GM12878 (cell line): ENCODE measurements around the gene CALR. TPM values are rescaled to one million over a fixed set of nuclear protein-coding genes. Genes with fewer than 3 reads are reported as not detected.

Experiments
- ATAC-seq: fragments of 200-7000 bp; cut with Tn5 transposase; 3 replicates; pipeline ENCODE4 v1.9.1; 2020; ENCODE audit warnings: mild to moderate bottlenecking, moderate library complexity
- BruUV-seq: library from RNA; stranded (reverse); fragments of 400-500 nt; replicated peaks from 2 replicates; lab custom pipeline; 2021; lab: Mats Ljungman, UMichigan
- CTCF ChIA-PET: fragments of 300-600 bp; sonication (Branson Sonifier 250); formaldehyde crosslinking; extraction: SDS; loops from one replicate; lab custom pipeline; 2021; ENCODE audit warnings: inconsistent platforms; lab: Yijun Ruan, JAX
- POLR2A ChIA-PET: fragments of 350-600 bp; formaldehyde crosslinking; extraction: SDS; loops from one replicate; lab custom pipeline; 2021; ENCODE audit warnings: inconsistent platforms; lab: Charles Lee
- RAD21 ChIA-PET: fragments of 300-600 bp; sonication (Branson Sonifier 250); formaldehyde crosslinking; loops from one replicate; lab custom pipeline; 2023; ENCODE audit warnings: antibody characterized with exemption; ENCODE audit not compliant: unreplicated experiment; lab: Charles Lee
- SMC1A ChIA-PET: fragments of 300-600 bp; sonication (Branson Sonifier 250); formaldehyde crosslinking; loops from one replicate; lab custom pipeline; 2023; ENCODE audit not compliant: unreplicated experiment, uncharacterized antibody; lab: Charles Lee
- DNase-seq: peaks from one replicate; pipeline ENCODE4 v3.0.0-alpha.2; 2011; ENCODE audit warnings: low read depth, low spot score
- FAIRE-seq: peaks from 3 replicates; lab custom pipeline; 2011; peaks lifted over from hg19 to GRCh38; lab: Jason Lieb, UNC
- H2AFZ ChIP-seq: 2 replicates; pipeline ENCODE4 v1.6.0; 2011; ENCODE audit warnings: low read depth, low read length, control low read depth; ENCODE audit not compliant: control insufficient read depth
- H3K27ac ChIP-seq: 2 replicates; pipeline ENCODE4 v1.5.1; 2011; ENCODE audit warnings: control low read depth; ENCODE audit not compliant: control insufficient read depth, insufficient read depth
- H3K27me3 ChIP-seq, 2 experiments: replicated peaks in 1 of 2; 2 replicates each; pipeline versions ENCODE4 v1.6.0 to v1.6.1; 2011; ENCODE audit warnings: low read length in 1 of 2; ENCODE audit not compliant: control insufficient read depth in 2 of 2, insufficient read depth in 2 of 2
- H3K36me3 ChIP-seq, 2 experiments: 2 replicates each; pipeline ENCODE4 v1.5.1; 2011; ENCODE audit warnings: low read length in 1 of 2; ENCODE audit not compliant: control insufficient read depth in 2 of 2, insufficient read depth in 2 of 2
- H3K4me1 ChIP-seq: 2 replicates; pipeline ENCODE4 v1.6.1; 2011; ENCODE audit warnings: mild to moderate bottlenecking, low read length, moderate library complexity, mixed read lengths; ENCODE audit not compliant: control insufficient read depth, insufficient read depth
- H3K4me2 ChIP-seq: 2 replicates; pipeline ENCODE4 v1.6.0; 2011; ENCODE audit warnings: control low read depth; ENCODE audit not compliant: control insufficient read depth, insufficient read depth
- H3K4me3 ChIP-seq: fragments of 200-600 bp; sonication (generic); 2 replicates; pipeline ENCODE4 v1.5.1; 2016
- H3K79me2 ChIP-seq: 2 replicates; pipeline ENCODE4 v1.6.0; 2011; ENCODE audit warnings: low read length; ENCODE audit not compliant: control insufficient read depth, insufficient read depth
- H3K9ac ChIP-seq: 2 replicates; pipeline ENCODE4 v1.8.0; 2011; ENCODE audit warnings: low read length, control low read depth, mixed read lengths; ENCODE audit not compliant: control insufficient read depth, insufficient read depth
- H3K9me3 ChIP-seq: replicated peaks from 3 replicates; pipeline ENCODE4 v1.5.1; 2011; ENCODE audit warnings: mild to moderate bottlenecking, low read length; ENCODE audit not compliant: control insufficient read depth, insufficient read depth
- H4K20me1 ChIP-seq: 2 replicates; pipeline ENCODE4 v1.6.0; 2011; ENCODE audit not compliant: control insufficient read depth, insufficient read depth
- CBX3 ChIP-seq: fragments of 200-600 bp; sonication (generic); IDR thresholded peaks from 2 replicates; pipeline ENCODE4 v1.6.1; 2016; ENCODE audit warnings: low read depth, borderline replicate concordance
- HDAC2 ChIP-seq: fragments of 200-600 bp; sonication (generic); IDR thresholded peaks from 2 replicates; pipeline ENCODE4 v1.6.1; 2017
- MLLT1 ChIP-seq: fragments of 450-650 bp; IDR thresholded peaks from 2 replicates; pipeline ENCODE4 v1.6.1; 2016; ENCODE audit warnings: mild to moderate bottlenecking
- ZNF217 ChIP-seq: fragments of 450-650 bp; IDR thresholded peaks from 2 replicates; pipeline ENCODE4 v1.6.1; 2017; ENCODE audit warnings: antibody characterized with exemption, mild to moderate bottlenecking
- WGBS: methylation state at CpG from one replicate; pipeline ENCODE4 v1.1.6; 2016; ENCODE audit warnings: low lambda C conversion rate; ENCODE audit not compliant: insufficient replicate concordance, insufficient coverage; ENCODE audit errors: missing lambda C conversion rate; 5-methylcytosine and 5-hydroxymethylcytosine counted together
- in situ Hi-C: fragments of 300-500 bp; cut with MboI; formaldehyde crosslinking; loops from 9 replicates; pipeline ENCODE4 v1.14.3; 2018; ENCODE audit warnings: mixed read lengths
- intact Hi-C: fragments of 100-400 bp; cut with micrococcal nuclease; formaldehyde crosslinking; loops from one replicate; pipeline ENCODE4 v1.14.2; 2022; ENCODE audit not compliant: unreplicated experiment
- polyA plus RNA-seq, 11 experiments: library from polyadenylated mRNA; depleted of rRNA in 4 of 11; unstranded in 6 of 11; stranded (reverse) in 5 of 11; fragments of >200 nt; fragmentation: Nextera tagmentation in 4 of 11; fragmentation: Illumina TruSeq in 1 of 11; extraction: Ambion mirVana in 4 of 11; extraction: Trizol in 1 of 11; gene quantifications; 1 replicate in 1 of 11; 2 replicates in 10 of 11; pipeline versions ENCODE4 v1.2.1 to v1.2.3, GENCODE V29; 2011 to 2016; ENCODE audit warnings: inconsistent platforms in 2 of 11, missing spikeins in 2 of 11, low read depth in 1 of 11
- total RNA-seq, 4 experiments: library from RNA; depleted of rRNA in 3 of 4; stranded (reverse); fragments of >200 nt in 3 of 4; fragmentation: Illumina TruSeq in 1 of 4; extraction: Trizol in 1 of 4; gene quantifications; 2 replicates each; pipeline versions ENCODE4 v1.2.1 to v1.2.3, GENCODE V29; 2013 to 2021
- TF ChIP-seq, protein P1 (sequence below): fragments of 450-650 bp; formaldehyde crosslinking; IDR thresholded peaks from 2 replicates; pipeline ENCODE4 v1.4.0; 2022; ENCODE audit warnings: mild to moderate bottlenecking, moderate library complexity
- TF ChIP-seq, protein P2 (sequence below): fragments of 450-650 bp; IDR thresholded peaks from 2 replicates; pipeline ENCODE4 v1.6.1; 2018; ENCODE audit warnings: borderline replicate concordance, mild to moderate bottlenecking; ENCODE audit not compliant: partially characterized antibody
- TF ChIP-seq, protein P3 (sequence below), 3 experiments: IDR thresholded peaks in 2 of 3; conservative IDR thresholded peaks in 1 of 3; 2 replicates each; pipeline ENCODE4 v1.5.1; 2011; ENCODE audit warnings: low read depth in 3 of 3, low read length in 3 of 3, mild to moderate bottlenecking in 3 of 3, control low read depth in 2 of 3, moderate library complexity in 2 of 3, inconsistent platforms in 1 of 3, mixed read lengths in 1 of 3; ENCODE audit not compliant: control insufficient read depth in 2 of 3, insufficient read depth in 1 of 3; ENCODE audit errors: extremely low read depth in 1 of 3

The CALR gene
- total and polyA plus RNA-seq, 10 of the 15 experiments (the other 5 are each of a cell fraction or from before 2014, with no cell fraction given) = 202 to 1,451 (median 749) TPM

- FAIRE-seq = no peak
- no peaks in the 10 kb centered on the region; the same call in 1 of the 2 replicates for H3K4me1 ChIP-seq
- RAD21 ChIA-PET = no interaction called here
- TF ChIP-seq, protein P1, sequence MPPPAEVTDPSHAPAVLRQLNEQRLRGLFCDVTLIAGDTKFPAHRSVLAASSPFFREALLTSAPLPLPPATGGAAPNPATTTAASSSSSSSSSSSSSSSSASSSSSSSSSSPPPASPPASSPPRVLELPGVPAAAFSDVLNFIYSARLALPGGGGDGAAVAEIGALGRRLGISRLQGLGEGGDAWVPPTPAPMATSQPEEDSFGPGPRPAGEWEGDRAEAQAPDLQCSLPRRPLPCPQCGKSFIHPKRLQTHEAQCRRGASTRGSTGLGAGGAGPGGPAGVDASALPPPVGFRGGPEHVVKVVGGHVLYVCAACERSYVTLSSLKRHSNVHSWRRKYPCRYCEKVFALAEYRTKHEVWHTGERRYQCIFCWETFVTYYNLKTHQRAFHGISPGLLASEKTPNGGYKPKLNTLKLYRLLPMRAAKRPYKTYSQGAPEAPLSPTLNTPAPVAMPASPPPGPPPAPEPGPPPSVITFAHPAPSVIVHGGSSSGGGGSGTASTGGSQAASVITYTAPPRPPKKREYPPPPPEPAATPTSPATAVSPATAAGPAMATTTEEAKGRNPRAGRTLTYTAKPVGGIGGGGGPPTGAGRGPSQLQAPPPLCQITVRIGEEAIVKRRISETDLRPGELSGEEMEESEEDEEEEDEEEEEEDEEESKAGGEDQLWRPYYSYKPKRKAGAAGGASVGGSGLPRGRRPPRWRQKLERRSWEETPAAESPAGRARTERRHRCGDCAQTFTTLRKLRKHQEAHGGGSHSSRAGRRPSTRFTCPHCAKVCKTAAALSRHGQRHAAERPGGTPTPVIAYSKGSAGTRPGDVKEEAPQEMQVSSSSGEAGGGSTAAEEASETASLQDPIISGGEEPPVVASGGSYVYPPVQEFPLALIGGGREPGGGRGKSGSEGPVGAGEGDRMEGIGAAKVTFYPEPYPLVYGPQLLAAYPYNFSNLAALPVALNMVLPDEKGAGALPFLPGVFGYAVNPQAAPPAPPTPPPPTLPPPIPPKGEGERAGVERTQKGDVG (CRISPR knock-in tag) = no peak
- TF ChIP-seq, all 136 proteins: peak for 0
- in situ Hi-C loops = no loop called here
- peaks cover 0 to 3% of the 10 kb centered on the region in 2 experiments; a peak in 1 of 4 replicates for H3K27me3 ChIP-seq
- POLR2A ChIA-PET = no interaction called here
- no peak overlapping the region for H3K9ac ChIP-seq
- CTCF ChIA-PET = interaction anchor here (1.4 kb wide), 1 partner anchor 43 kb away, joined by 6 read pairs; no protein-coding TSS in a partner anchor
- no peak overlapping the region for H3K4me3 ChIP-seq
- no peaks in the 10 kb centered on the region for H3K9me3 ChIP-seq
- H3K79me2 ChIP-seq = no peaks in the 10 kb centered on the region
- no peak overlapping the region for H2AFZ ChIP-seq
- no peak overlapping the region for H3K27ac ChIP-seq
- DNase-seq (no peak), ATAC-seq (no peak)
- SMC1A ChIA-PET = no interaction called here
- 73% methylated on average over 12 of the region's 12 CpGs for WGBS
- H4K20me1 ChIP-seq = no peaks in the 10 kb centered on the region
- H3K36me3 ChIP-seq = no peaks in the 10 kb centered on the region
- intact Hi-C loops = no loop called here
- BruUV-seq = no TSS peak
- H3K4me2 ChIP-seq = no peak overlapping the region
Measured at GRCh38 chr19:12986726-12987125, 48.3 kb downstream of the CALR start.

DNA sequence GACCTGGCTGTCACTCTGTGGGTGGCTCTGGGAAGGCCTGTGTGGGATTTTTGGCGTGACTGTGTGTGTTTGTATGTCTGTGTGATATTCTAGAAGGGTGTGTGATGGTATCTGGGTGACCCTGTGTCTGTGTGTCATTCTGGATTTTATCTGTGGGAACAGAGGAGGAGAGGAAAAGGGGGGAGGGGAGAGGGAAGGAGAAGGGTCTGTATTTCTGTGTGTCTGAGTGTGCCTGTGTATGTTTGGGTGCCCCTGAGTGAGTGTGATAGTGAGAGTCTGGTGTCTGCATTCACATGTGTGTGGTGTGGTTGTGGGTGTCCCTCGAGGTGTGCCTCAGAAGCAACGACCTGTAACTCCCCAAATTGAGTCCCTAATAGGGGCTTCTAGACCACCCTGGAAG, 48.8 kb downstream of the CALR start:
- POLR2A ChIA-PET = no interaction called here
- no peak overlapping the region for H3K4me3 ChIP-seq
- H3K36me3 ChIP-seq = no peaks in the 10 kb centered on the region
- RAD21 ChIA-PET = no interaction called here
- SMC1A ChIA-PET = no interaction called here
- no peak overlapping the region for H2AFZ ChIP-seq
- no peak overlapping the region for H3K9ac ChIP-seq
- no TSS peak for BruUV-seq
- WGBS = 13% methylated on average over 3 of the region's 3 CpGs
- H3K4me1 ChIP-seq = no peaks in the 10 kb centered on the region; the same call in 1 of the 2 replicates
- in situ Hi-C loops = no loop called here
- CTCF ChIA-PET = no interaction called here
- peaks cover 0 to 3% of the 10 kb centered on the region in 2 experiments; a peak in 1 of 4 replicates for H3K27me3 ChIP-seq
- H3K79me2 ChIP-seq = no peaks in the 10 kb centered on the region
- FAIRE-seq (no peak), ATAC-seq (no peak), DNase-seq (no peak)
- H3K27ac ChIP-seq = no peak overlapping the region
- H4K20me1 ChIP-seq = no peaks in the 10 kb centered on the region
- no peak overlapping the region for H3K4me2 ChIP-seq
- intact Hi-C loops = no loop called here
- no peaks in the 10 kb centered on the region for H3K9me3 ChIP-seq
- TF ChIP-seq, protein P2, sequence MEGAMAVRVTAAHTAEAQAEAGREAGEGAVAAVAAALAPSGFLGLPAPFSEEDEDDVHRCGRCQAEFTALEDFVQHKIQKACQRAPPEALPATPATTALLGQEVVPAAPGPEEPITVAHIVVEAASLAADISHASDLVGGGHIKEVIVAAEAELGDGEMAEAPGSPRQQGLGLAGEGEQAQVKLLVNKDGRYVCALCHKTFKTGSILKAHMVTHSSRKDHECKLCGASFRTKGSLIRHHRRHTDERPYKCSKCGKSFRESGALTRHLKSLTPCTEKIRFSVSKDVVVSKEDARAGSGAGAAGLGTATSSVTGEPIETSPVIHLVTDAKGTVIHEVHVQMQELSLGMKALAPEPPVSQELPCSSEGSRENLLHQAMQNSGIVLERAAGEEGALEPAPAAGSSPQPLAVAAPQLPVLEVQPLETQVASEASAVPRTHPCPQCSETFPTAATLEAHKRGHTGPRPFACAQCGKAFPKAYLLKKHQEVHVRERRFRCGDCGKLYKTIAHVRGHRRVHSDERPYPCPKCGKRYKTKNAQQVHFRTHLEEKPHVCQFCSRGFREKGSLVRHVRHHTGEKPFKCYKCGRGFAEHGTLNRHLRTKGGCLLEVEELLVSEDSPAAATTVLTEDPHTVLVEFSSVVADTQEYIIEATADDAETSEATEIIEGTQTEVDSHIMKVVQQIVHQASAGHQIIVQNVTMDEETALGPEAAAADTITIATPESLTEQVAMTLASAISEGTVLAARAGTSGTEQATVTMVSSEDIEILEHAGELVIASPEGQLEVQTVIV = no peak
- no peak for TF ChIP-seq HDAC2
- no peak for TF ChIP-seq CBX3
- TF ChIP-seq, protein P3, sequence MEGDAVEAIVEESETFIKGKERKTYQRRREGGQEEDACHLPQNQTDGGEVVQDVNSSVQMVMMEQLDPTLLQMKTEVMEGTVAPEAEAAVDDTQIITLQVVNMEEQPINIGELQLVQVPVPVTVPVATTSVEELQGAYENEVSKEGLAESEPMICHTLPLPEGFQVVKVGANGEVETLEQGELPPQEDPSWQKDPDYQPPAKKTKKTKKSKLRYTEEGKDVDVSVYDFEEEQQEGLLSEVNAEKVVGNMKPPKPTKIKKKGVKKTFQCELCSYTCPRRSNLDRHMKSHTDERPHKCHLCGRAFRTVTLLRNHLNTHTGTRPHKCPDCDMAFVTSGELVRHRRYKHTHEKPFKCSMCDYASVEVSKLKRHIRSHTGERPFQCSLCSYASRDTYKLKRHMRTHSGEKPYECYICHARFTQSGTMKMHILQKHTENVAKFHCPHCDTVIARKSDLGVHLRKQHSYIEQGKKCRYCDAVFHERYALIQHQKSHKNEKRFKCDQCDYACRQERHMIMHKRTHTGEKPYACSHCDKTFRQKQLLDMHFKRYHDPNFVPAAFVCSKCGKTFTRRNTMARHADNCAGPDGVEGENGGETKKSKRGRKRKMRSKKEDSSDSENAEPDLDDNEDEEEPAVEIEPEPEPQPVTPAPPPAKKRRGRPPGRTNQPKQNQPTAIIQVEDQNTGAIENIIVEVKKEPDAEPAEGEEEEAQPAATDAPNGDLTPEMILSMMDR (IDR thresholded peaks at IDR 0.05 in 2 of 3, conservative IDR thresholded peaks at IDR 0.05 in 1 of 3; ENCODE audit: control insufficient read depth in 2 of 3, extremely low read depth in 1 of 3, insufficient read depth in 1 of 3, low read depth in 3 of 3, low read length in 3 of 3) = no peak
- no peak for TF ChIP-seq ZNF217
- TF ChIP-seq MLLT1 = no peak
